H1 (cell line): ENCODE data around the gene CPED1. TPM values are rescaled to one million over a fixed set of nuclear protein-coding genes. Genes with fewer than 3 reads are reported as not detected.

Source experiments
- CBX5 ChIP-seq: fragments of 300-800, 300-1000 bp; sonication (generic); IDR thresholded peaks from 2 replicates; pipeline ENCODE4 v1.7.1; 2016; ENCODE audit warnings: antibody characterized with exemption, low read length, low read depth
- CHD1 ChIP-seq: IDR thresholded peaks from 2 replicates; pipeline ENCODE4 v1.6.1; 2012; ENCODE audit warnings: low read depth, low read length, improper control_type of control experiment
- EGR1 ChIP-seq: IDR thresholded peaks from 2 replicates; pipeline ENCODE4 v1.6.1; 2011; ENCODE audit warnings: low read depth, low read length, borderline replicate concordance
- EP300 ChIP-seq, 2 experiments: IDR thresholded peaks; 1 replicate in 1 of 2; 2 replicates in 1 of 2; pipeline ENCODE4 v1.6.1; 2011 to 2012; ENCODE audit warnings: low read depth in 2 of 2, low read length in 2 of 2, mild to moderate bottlenecking in 2 of 2, borderline replicate concordance in 1 of 2, inconsistent platforms in 1 of 2, moderate library complexity in 1 of 2
- GABPA ChIP-seq: IDR thresholded peaks from 2 replicates; pipeline ENCODE4 v1.6.1; 2011; ENCODE audit warnings: mild to moderate bottlenecking, low read length, moderate library complexity, borderline replicate concordance; ENCODE audit not compliant: insufficient read depth
- HDAC2 ChIP-seq, 2 experiments: fragments of 300-600 bp in 1 of 2; sonication (generic) in 1 of 2; IDR thresholded peaks; 2 replicates each; pipeline ENCODE4 v1.6.1; 2011 to 2012; ENCODE audit warnings: low read depth in 2 of 2, low read length in 2 of 2, mild to moderate bottlenecking in 2 of 2, moderate library complexity in 2 of 2, borderline replicate concordance in 1 of 2, inconsistent platforms in 1 of 2
- JUN ChIP-seq: IDR thresholded peaks from 2 replicates; pipeline ENCODE4 v1.6.1; 2011; ENCODE audit warnings: low read depth, mild to moderate bottlenecking, improper control_type of control experiment, low read length
- KDM1A ChIP-seq: fragments of 200-600, 300-600 bp; sonication (generic); IDR thresholded peaks from 2 replicates; pipeline ENCODE4 v1.7.1; 2016; ENCODE audit warnings: mild to moderate bottlenecking, low read length, borderline replicate concordance
- RAD21 ChIP-seq, 2 experiments: IDR thresholded peaks in 1 of 2; conservative IDR thresholded peaks in 1 of 2; 2 replicates each; pipeline ENCODE4 v1.6.1; 2011; ENCODE audit warnings: low read depth in 2 of 2, low read length in 2 of 2, improper control_type of control experiment in 1 of 2, inconsistent platforms in 1 of 2, mild to moderate bottlenecking in 1 of 2, moderate library complexity in 1 of 2
- RXRA ChIP-seq: IDR thresholded peaks from 2 replicates; pipeline ENCODE4 v1.6.1; 2011; ENCODE audit warnings: low read depth, mild to moderate bottlenecking, low read length, moderate library complexity; ENCODE audit not compliant: insufficient read depth
- polyA plus RNA-seq, 7 experiments: library from polyadenylated mRNA; depleted of rRNA in 3 of 7; stranded (reverse) in 5 of 7; unstranded in 2 of 7; fragments of >200 nt in 5 of 7; fragments of 200-250 nt in 2 of 7; gene quantifications; 1 replicate in 5 of 7; 2 replicates in 1 of 7; 4 replicates in 1 of 7; pipeline versions ENCODE4 v1.2.1 to v1.2.3, GENCODE V29; 2011 to 2013; ENCODE audit warnings: missing spikeins in 2 of 7, mixed read lengths in 2 of 7
- total RNA-seq: library from RNA; stranded (reverse); fragmentation: NEBNext Ultra II Directional; extraction: Animal tissue kit (Norgen Biotek cat#: 25700); gene quantifications from 2 replicates; pipeline ENCODE4 v1.2.1, GENCODE V29; 2021

Gene CPED1
- total and polyA plus RNA-seq, 2 of the 8 experiments (the other 6 are each of a cell fraction or from before 2014, with no cell fraction given), result 0.08 to 0.39 TPM

GRCh38 chr7:121002757-121003200 is 14.3 kb downstream of the CPED1 start (continued):
- TF ChIP-seq EP300 (IDR thresholded peaks at IDR 0.05; ENCODE audit: borderline replicate concordance in 1 of 2, low read depth in 2 of 2, low read length in 2 of 2), result no peak
- TF ChIP-seq GABPA, result no peak
- TF ChIP-seq JUN, result no peak
- TF ChIP-seq EGR1, result no peak
- TF ChIP-seq CHD1, result no peak
- TF ChIP-seq CBX5, result no peak
- no peak for TF ChIP-seq RXRA
- no peak for TF ChIP-seq HDAC2 (IDR thresholded peaks at IDR 0.05; ENCODE audit: borderline replicate concordance in 1 of 2, low read depth in 2 of 2, low read length in 2 of 2)
- TF ChIP-seq KDM1A, result no peak
- no peak for TF ChIP-seq RAD21 (IDR thresholded peaks at IDR 0.05 in 1 of 2, conservative IDR thresholded peaks at IDR 0.05 in 1 of 2; ENCODE audit: low read depth in 2 of 2, low read length in 2 of 2)
- TF ChIP-seq, all 59 proteins: peak for 0
